Activated CD8-positive, alpha-beta T cell treated with anti-CD3 and anti-CD28 coated beads for 36 hours (primary cell): ENCODE results near the gene FAR2. TPM values are rescaled to one million over a fixed set of nuclear protein-coding genes. Genes with fewer than 3 reads are reported as not detected.

Experiments
- ATAC-seq: fragments of 200-7000 bp; cut with Tn5 transposase; one replicate; pipeline ENCODE4 v1.10.0; 2021; ENCODE audit warnings: mild to moderate bottlenecking, moderate library complexity
- CTCF ChIA-PET: fragments of 350-600 bp; sonication (Branson Sonifier 250); formaldehyde crosslinking; loops from one replicate; lab custom pipeline; 2021; ENCODE audit warnings: antibody characterized with exemption; lab: Charles Lee
- POLR2A ChIA-PET: fragments of 350-600 bp; sonication (Branson Sonifier 250); formaldehyde crosslinking; loops from one replicate; lab custom pipeline; 2021; ENCODE audit warnings: antibody characterized with exemption; lab: Charles Lee
- DNase-seq: peaks from one replicate; pipeline ENCODE4 v3.0.0-alpha.2; 2020
- H3K27ac Mint-ChIP-seq: one replicate; pipeline ENCODE4 v1.8.0; 2021; ENCODE audit warnings: mild to moderate bottlenecking, mixed read lengths
- H3K27me3 Mint-ChIP-seq: one replicate; pipeline ENCODE4 v1.8.0; 2021; ENCODE audit warnings: mixed read lengths
- H3K36me3 Mint-ChIP-seq: one replicate; pipeline ENCODE4 v1.8.0; 2021; ENCODE audit warnings: low read depth, mixed read lengths
- H3K4me1 Mint-ChIP-seq: one replicate; pipeline ENCODE4 v1.8.0; 2021; ENCODE audit warnings: low read depth, mixed read lengths
- H3K4me3 Mint-ChIP-seq: one replicate; pipeline ENCODE4 v1.8.0; 2021; ENCODE audit warnings: mild to moderate bottlenecking, moderate library complexity, mixed read lengths
- H3K9me3 Mint-ChIP-seq: one replicate; pipeline ENCODE4 v1.8.0; 2021; ENCODE audit warnings: mixed read lengths
- intact Hi-C: fragments of 100-400 bp; cut with micrococcal nuclease; formaldehyde crosslinking; loops from one replicate; pipeline ENCODE4 v1.10.0; 2022
- total RNA-seq, 2 experiments: library from RNA; stranded (reverse); gene quantifications; one replicate each; pipeline ENCODE4 v1.2.3, GENCODE V29; 2021
- TF ChIP-seq, protein P1 (sequence below): fragments of 200-600 bp; IDR thresholded peaks from one replicate; pipeline ENCODE4 v1.8.0; 2022; ENCODE audit warnings: antibody characterized with exemption, mild to moderate bottlenecking

The FAR2 gene
- total RNA-seq, 2 experiments from 2014 or later: 6.0 to 7.0 TPM

DNA sequence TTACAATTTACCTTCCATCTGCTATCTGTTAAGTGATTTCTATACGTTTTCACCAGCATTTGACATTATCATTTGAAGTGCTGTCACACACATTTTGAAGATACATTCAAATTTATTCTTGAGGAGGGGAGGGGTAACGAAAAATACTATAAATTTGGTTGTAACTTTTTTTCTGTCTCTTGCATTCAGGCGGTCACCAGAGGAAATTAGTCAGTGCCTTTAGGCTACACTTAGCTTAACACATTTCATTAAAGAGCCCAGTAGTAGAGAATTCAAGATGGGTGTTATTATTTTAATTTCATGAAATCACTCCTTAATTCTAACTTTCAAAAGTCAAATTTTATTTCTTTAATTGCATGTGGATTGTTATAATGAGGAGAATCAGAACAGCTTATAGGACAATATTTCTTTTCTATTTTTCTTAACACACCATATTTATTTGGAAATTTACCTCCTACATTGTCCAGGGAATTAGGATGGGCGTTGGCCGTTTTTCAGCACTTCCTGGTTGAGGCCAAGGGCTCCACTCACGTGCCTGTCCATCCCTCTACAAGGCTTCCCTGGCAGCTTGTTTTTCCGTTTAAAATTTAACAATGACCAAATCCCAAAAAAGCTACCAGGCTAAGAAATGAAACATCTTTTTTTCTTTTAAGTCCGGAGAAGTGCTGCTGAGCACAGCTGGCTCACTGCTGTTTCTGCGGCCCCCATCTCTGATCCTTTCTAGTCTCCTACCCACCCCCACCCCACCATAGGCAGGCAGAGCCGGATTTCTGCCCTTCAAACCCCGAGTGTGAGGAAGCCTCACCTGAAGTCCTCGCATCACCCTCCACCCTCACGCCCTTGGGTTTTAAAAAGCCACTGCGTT lies 1.1 kb upstream of the FAR2 start:
- Mint-ChIP-seq H3K9me3 (no peaks in the 10 kb centered on the region), H3K27ac (no peak overlapping the region), H3K36me3 (peaks cover 3% of the 10 kb centered on the region), H3K27me3 (peaks cover 17% of the 10 kb centered on the region), H3K4me1 (peaks cover 7% of the 10 kb centered on the region), H3K4me3 (peak overlapping the region; percentile 88)
- ChIA-PET CTCF (interaction anchor here (1.1 kb wide), 1 partner anchor 12 kb away, joined by 3 read pairs; no protein-coding TSS in a partner anchor), POLR2A (interaction anchor here (1.4 kb wide), 1 partner anchor 16 kb away, joined by 3 read pairs; no protein-coding TSS in a partner anchor)
- DNase-seq: no peak
- intact Hi-C loops: loop anchor here (5.0 kb wide), 1 partner anchor 46 kb away; no protein-coding TSS in a partner anchor
- no peak for ATAC-seq
- TF ChIP-seq, protein P1, sequence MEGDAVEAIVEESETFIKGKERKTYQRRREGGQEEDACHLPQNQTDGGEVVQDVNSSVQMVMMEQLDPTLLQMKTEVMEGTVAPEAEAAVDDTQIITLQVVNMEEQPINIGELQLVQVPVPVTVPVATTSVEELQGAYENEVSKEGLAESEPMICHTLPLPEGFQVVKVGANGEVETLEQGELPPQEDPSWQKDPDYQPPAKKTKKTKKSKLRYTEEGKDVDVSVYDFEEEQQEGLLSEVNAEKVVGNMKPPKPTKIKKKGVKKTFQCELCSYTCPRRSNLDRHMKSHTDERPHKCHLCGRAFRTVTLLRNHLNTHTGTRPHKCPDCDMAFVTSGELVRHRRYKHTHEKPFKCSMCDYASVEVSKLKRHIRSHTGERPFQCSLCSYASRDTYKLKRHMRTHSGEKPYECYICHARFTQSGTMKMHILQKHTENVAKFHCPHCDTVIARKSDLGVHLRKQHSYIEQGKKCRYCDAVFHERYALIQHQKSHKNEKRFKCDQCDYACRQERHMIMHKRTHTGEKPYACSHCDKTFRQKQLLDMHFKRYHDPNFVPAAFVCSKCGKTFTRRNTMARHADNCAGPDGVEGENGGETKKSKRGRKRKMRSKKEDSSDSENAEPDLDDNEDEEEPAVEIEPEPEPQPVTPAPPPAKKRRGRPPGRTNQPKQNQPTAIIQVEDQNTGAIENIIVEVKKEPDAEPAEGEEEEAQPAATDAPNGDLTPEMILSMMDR: no peak

- ChIA-PET CTCF (interaction anchor here (1.1 kb wide), 1 partner anchor 11 kb away, joined by 3 read pairs; no protein-coding TSS in a partner anchor), POLR2A (interaction anchor here (0.5 to 1.4 kb wide), 2 partner anchors 15 to 71 kb away, joined by 3 read pairs; no protein-coding TSS in a partner anchor)
- H3K4me3 Mint-ChIP-seq: peak overlapping the region; percentile 88
- peaks cover 3% of the 10 kb centered on the region for H3K36me3 Mint-ChIP-seq
- TF ChIP-seq, protein P1: no peak
- peak; percentile 24 for ATAC-seq
- H3K27me3 Mint-ChIP-seq: peaks cover 17% of the 10 kb centered on the region
- no peaks in the 10 kb centered on the region for H3K9me3 Mint-ChIP-seq
- peak overlapping the region; percentile 91 for H3K27ac Mint-ChIP-seq
- intact Hi-C loops: loop anchor here (5.0 kb wide), 1 partner anchor 46 kb away; no protein-coding TSS in a partner anchor
- DNase-seq: peak; percentile 32
- H3K4me1 Mint-ChIP-seq: peaks cover 7% of the 10 kb centered on the region
These were observed 525 bp upstream of the FAR2 start for GRCh38 chr12:29148596-29148910.

GRCh38 chr12:29149691-29150281 lies 708 bp downstream of the FAR2 start:
- ChIA-PET CTCF (no interaction called here), POLR2A (no interaction called here)
- Mint-ChIP-seq H3K4me3 (peak overlapping the region; percentile 88), H3K27ac (no peak overlapping the region), H3K27me3 (peaks cover 17% of the 10 kb centered on the region), H3K4me1 (peaks cover 7% of the 10 kb centered on the region), H3K9me3 (no peaks in the 10 kb centered on the region), H3K36me3 (peaks cover 3% of the 10 kb centered on the region)
- ATAC-seq: peak; percentile 22
- intact Hi-C loops: loop anchor here (5.0 kb wide), 1 partner anchor 47 kb away; no protein-coding TSS in a partner anchor
- DNase-seq: peak; percentile 6
- TF ChIP-seq, protein P1: no peak

GRCh38 chr12:29150462-29150861 lies 1.4 kb downstream of the FAR2 start:
- TF ChIP-seq, protein P1: no peak
- Mint-ChIP-seq H3K4me1 (peaks cover 7% of the 10 kb centered on the region), H3K9me3 (no peaks in the 10 kb centered on the region), H3K27ac (no peak overlapping the region), H3K36me3 (peaks cover 3% of the 10 kb centered on the region), H3K4me3 (peak overlapping the region; percentile 67), H3K27me3 (peaks cover 15% of the 10 kb centered on the region)
- DNase-seq (no peak), ATAC-seq (no peak)
- CTCF ChIA-PET: interaction anchor here (1.2 kb wide), 1 partner anchor 168 kb away, joined by 3 read pairs; no protein-coding TSS in a partner anchor
- POLR2A ChIA-PET: interaction anchor here (0.8 kb wide), 1 partner anchor 46 kb away, joined by 3 read pairs; no protein-coding TSS in a partner anchor
- intact Hi-C loops: no loop called here
